ENCODE results near the gene TNS1. TPM values are rescaled to one million over a fixed set of nuclear protein-coding genes. Genes with fewer than 3 reads are reported as not detected.

TNS1 gene
- polyA plus RNA-seq, 1 experiment, result 19.7 TPM

DNA sequence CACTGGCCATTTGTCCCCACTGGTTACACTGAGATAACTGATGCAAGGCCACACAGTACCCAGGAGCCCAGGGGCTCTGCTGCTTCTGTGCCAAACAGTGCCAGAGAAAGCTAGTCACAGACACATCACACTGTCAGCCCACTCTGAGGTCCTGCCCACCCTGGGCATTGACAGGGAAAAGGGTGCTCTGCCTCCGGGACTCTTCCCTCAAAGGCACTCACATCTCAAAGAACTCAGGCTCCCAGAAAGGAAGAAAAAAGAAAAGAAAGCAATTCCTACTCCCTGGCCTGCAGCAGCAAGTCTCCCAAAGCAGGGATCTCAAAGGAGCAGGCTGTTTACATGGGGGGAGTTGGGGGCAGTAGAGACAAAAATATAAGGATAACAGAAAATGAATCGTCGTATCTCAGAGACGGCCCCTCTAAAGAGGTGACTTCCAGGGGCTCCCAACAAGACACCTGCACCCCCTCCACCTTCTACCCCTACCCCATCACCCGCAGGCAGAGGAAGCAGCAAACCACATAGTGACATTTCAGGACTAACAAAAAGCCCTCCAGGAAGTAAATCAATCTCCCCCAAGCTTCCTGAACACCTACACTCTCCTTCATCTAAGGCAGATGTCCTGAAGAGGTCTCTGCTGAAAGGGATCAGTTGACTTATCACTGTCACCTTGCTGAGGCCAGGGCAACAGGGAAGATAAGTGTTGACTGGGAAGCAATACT, 247.6 kb downstream of the TNS1 start:
- Histone ChIP-seq H3K27me3 (ENCODE audit: control insufficient read depth, insufficient read depth, low read length) (peaks cover 6% of the 10 kb centered on the region), H3K4me3 (ENCODE audit: low read depth, low read length) (no peak overlapping the region), H3K9me3 (ENCODE audit: control insufficient read depth, insufficient read depth, low read length) (no peaks in the 10 kb centered on the region), H3K27ac (ENCODE audit: low read depth, low read length) (no peak overlapping the region)
- ChIA-PET POLR2A (no interaction called here), CTCF (interaction anchor here (0.6 to 2.1 kb wide), 12 partner anchors 11 to 1089 kb away, joined by 3 to 6 read pairs (median 4); no protein-coding TSS in a partner anchor)
- no peak for DNase-seq (ENCODE audit: low read depth, low spot score)
- TF ChIP-seq, protein P1, sequence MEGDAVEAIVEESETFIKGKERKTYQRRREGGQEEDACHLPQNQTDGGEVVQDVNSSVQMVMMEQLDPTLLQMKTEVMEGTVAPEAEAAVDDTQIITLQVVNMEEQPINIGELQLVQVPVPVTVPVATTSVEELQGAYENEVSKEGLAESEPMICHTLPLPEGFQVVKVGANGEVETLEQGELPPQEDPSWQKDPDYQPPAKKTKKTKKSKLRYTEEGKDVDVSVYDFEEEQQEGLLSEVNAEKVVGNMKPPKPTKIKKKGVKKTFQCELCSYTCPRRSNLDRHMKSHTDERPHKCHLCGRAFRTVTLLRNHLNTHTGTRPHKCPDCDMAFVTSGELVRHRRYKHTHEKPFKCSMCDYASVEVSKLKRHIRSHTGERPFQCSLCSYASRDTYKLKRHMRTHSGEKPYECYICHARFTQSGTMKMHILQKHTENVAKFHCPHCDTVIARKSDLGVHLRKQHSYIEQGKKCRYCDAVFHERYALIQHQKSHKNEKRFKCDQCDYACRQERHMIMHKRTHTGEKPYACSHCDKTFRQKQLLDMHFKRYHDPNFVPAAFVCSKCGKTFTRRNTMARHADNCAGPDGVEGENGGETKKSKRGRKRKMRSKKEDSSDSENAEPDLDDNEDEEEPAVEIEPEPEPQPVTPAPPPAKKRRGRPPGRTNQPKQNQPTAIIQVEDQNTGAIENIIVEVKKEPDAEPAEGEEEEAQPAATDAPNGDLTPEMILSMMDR (IDR thresholded peaks at IDR 0.05; ENCODE audit: low read depth, low read length), result no peak

DNA sequence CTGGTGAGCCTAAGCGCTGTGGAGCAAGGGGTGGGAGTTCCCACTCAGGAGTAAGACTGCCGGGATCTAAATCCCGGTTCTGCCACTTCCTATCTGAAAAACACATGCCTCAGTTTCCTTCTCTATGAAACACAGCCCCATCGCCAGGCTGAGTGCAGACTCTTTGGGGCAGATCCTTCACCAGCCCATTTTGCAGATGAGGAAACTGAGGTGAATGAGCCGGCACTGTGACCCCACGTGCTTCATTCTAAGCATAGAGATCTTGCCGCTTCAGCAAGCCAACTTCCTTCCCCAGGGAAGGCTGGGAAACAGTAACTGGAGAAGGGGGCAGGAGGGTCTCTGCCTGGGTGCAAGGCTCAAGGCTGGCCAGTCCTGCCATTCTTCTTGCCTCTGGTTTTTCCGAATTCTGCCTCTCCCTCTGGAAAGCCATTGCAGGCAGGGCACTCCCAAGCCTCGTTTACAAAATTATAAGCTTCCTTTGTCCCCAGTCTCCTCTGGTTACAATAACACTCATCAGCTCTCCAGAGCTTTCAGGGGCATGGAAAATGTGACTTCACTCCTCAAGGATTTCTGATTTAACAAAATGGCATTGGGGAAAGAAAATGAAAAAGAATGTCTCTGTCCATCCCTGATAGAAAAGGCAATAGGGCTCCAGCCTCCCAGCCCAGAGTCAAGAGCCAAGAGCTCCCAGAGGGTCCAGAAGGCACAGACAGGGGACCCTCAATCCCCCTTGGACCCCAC, 249.2 kb downstream of the TNS1 start:
- Histone ChIP-seq H3K27me3 (ENCODE audit: control insufficient read depth, insufficient read depth, low read length) (peaks cover 6% of the 10 kb centered on the region), H3K4me3 (ENCODE audit: low read depth, low read length) (no peak overlapping the region), H3K9me3 (ENCODE audit: control insufficient read depth, insufficient read depth, low read length) (no peaks in the 10 kb centered on the region), H3K27ac (ENCODE audit: low read depth, low read length) (peak overlapping the region; percentile 21)
- POLR2A ChIA-PET, result no interaction called here
- CTCF ChIA-PET, result interaction anchor here (1.8 kb wide), 1 partner anchor 1234 kb away, joined by 5 read pairs; no protein-coding TSS in a partner anchor
- TF ChIP-seq, protein P1 (IDR thresholded peaks at IDR 0.05; ENCODE audit: low read depth, low read length), result no peak
- DNase-seq (ENCODE audit: low read depth, low spot score), result no peak

DNA sequence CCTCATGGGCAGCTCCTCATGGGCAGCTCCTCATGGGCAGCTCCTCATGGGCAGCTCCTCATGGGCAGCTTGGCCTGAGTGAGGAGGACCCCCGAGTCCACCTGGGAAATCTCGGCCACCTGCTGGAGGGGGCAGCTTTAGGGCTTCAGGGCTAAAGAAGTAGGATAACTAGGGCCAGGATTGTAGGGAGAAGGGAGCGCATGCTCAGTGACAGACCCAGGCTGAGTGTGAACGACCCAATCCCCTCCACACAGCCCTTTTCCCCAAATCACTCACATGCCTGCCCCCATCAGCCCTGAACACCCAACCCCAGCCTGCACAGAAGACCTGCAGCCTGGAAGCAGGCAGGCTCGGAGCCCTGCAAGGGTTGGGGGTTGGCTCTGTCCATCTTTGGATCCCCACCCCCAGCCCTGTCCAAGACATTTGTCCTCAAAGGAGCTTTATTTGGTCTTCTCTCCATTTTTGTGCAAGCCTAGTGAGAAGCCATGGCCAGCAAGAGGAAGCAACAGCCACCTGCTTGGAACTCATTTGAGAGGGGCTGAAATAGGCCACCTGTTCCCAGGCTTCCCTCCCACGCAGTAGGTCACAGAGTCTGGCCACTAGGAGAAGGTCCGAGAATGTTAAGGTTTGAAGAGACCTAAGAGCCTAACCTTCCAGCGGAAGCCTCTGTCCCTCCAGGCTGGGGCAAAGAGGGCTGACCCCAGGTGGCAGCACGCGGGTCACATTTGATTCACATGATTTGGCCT, 249.9 kb downstream of the TNS1 start:
- CTCF ChIA-PET, result interaction anchor here (1.8 kb wide), 1 partner anchor 1234 kb away, joined by 5 read pairs; no protein-coding TSS in a partner anchor
- Histone ChIP-seq H3K27ac (ENCODE audit: low read depth, low read length) (no peak overlapping the region), H3K27me3 (ENCODE audit: control insufficient read depth, insufficient read depth, low read length) (peaks cover 6% of the 10 kb centered on the region), H3K4me3 (ENCODE audit: low read depth, low read length) (no peak overlapping the region), H3K9me3 (ENCODE audit: control insufficient read depth, insufficient read depth, low read length) (no peaks in the 10 kb centered on the region)
- TF ChIP-seq, protein P1 (IDR thresholded peaks at IDR 0.05; ENCODE audit: low read depth, low read length), result no peak
- no peak for DNase-seq (ENCODE audit: low read depth, low spot score)
- POLR2A ChIA-PET, result no interaction called here

DNA sequence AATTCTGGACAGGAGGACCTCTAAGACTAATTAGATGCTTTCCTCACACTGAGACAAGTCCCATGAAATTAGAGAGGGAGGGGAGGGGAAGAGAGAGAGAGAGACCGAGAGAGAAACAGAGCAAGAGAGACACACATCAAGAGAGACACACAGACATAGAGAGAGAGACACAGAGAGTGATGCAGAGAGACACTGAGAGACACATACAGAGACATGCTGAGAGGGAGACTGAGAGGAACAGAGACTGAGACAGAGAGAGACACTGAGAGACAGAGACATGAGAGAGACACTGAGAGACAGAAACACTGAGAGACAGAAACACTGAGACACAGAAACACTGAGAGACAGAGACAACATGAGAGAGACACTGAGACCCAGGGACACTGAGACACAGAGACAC, 250.8 kb downstream of the TNS1 start:
- TF ChIP-seq, protein P1 (IDR thresholded peaks at IDR 0.05; ENCODE audit: low read depth, low read length), result no peak
- DNase-seq (ENCODE audit: low read depth, low spot score), result no peak
- POLR2A ChIA-PET, result no interaction called here
- CTCF ChIA-PET, result no interaction called here
- H3K4me3 ChIP-seq (ENCODE audit: low read depth, low read length), result no peak overlapping the region
- H3K9me3 ChIP-seq (ENCODE audit: control insufficient read depth, insufficient read depth, low read length), result no peaks in the 10 kb centered on the region
- peaks cover 6% of the 10 kb centered on the region for H3K27me3 ChIP-seq (ENCODE audit: control insufficient read depth, insufficient read depth, low read length)
- no peak overlapping the region for H3K27ac ChIP-seq (ENCODE audit: low read depth, low read length)

Measured in AG04450 (cell line).